Suprapubic skin (tissue), 4 donors: ENCODE results near the gene B3GNT5.

Source experiments
- POLR2A ChIP-seq, 2 donors: fragments of 450-650 bp; IDR thresholded peaks; one replicate each; pipeline ENCODE4 v1.6.1; 2017; ENCODE audit warnings: antibody characterized with exemption in 2 of 2, mild to moderate bottlenecking in 2 of 2, moderate library complexity in 2 of 2
- POLR2AphosphoS5 ChIP-seq, 3 donors: sonication (generic); formaldehyde crosslinking; IDR thresholded peaks; one replicate each; pipeline ENCODE4 v1.6.1; 2017; ENCODE audit warnings: antibody characterized with exemption in 3 of 3
- TF ChIP-seq, protein P1 (sequence below), 2 donors: fragments of 200-600 bp in 1 of 2; fragments of 450-650 bp in 1 of 2; sonication (generic) in 1 of 2; IDR thresholded peaks; one replicate each; pipeline ENCODE4 v1.5.1; 2016 to 2019; ENCODE audit warnings: antibody characterized with exemption in 2 of 2, mild to moderate bottlenecking in 1 of 2, moderate library complexity in 1 of 2

DNA sequence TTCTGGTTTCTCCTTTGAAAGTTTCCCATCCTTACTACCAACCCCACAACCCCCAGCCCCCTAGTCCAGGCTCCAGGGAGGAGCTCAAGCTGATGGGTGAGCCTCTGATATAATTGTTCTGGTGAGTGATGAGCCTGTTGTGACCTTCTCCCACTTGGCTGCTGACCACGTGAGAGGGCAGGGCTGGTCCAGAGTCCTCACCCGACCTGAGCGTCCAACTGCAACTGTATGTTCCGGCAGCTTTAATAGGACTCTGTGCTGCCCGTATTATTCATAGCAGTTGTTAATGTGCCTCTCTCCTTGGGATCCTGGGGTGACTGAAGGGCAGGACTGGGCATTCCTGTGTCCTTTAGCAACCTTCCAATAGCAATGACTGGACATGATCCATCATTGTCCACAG is 56.2 kb downstream of the B3GNT5 start:
- TF ChIP-seq POLR2A (IDR thresholded peaks at IDR 0.05) (no peak), POLR2AphosphoS5 (IDR thresholded peaks at IDR 0.05) (no peak)
- TF ChIP-seq, protein P1, sequence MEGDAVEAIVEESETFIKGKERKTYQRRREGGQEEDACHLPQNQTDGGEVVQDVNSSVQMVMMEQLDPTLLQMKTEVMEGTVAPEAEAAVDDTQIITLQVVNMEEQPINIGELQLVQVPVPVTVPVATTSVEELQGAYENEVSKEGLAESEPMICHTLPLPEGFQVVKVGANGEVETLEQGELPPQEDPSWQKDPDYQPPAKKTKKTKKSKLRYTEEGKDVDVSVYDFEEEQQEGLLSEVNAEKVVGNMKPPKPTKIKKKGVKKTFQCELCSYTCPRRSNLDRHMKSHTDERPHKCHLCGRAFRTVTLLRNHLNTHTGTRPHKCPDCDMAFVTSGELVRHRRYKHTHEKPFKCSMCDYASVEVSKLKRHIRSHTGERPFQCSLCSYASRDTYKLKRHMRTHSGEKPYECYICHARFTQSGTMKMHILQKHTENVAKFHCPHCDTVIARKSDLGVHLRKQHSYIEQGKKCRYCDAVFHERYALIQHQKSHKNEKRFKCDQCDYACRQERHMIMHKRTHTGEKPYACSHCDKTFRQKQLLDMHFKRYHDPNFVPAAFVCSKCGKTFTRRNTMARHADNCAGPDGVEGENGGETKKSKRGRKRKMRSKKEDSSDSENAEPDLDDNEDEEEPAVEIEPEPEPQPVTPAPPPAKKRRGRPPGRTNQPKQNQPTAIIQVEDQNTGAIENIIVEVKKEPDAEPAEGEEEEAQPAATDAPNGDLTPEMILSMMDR (IDR thresholded peaks at IDR 0.05): no peak
